ENCODE data around the gene CAMK2N1.

Gene CAMK2N1

GRCh38 chr1:20442920-20443625, 42.9 kb downstream of the CAMK2N1 start:
- DNase-seq, result no peak

- peak; percentile 25 to 26 for DNase-seq
These were observed 45.2 kb downstream of the CAMK2N1 start for GRCh38 chr1:20440785-20441200.

GRCh38 chr1:20439282-20439681, 46.7 kb downstream of the CAMK2N1 start:
- no peak for DNase-seq

- no peak for DNase-seq
These were observed 48.4 kb downstream of the CAMK2N1 start for GRCh38 chr1:20437640-20438039.

GRCh38 chr1:20432891-20433290, 53.1 kb downstream of the CAMK2N1 start:
- DNase-seq, result no peak
